ENCODE data around the gene ZNF606.

DNA sequence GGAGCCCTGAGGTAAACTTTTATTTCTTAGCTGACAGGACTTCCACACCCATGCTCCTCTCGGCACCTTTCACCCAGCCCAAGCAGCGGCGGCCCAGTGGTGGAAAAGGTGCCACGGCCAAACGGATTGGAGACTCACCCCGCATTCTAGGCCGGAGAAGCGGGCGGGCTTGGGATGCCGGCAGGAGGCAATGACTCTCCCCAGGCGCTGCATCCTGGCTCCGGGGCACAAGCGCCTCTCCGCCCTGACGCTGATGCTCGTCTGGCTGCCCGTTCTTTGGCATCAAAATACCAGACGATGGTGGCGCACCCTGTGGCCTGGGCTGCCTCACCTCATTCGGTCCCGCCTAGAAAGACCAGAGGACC lies 6.7 kb upstream of the ZNF606 start:
- TF ChIP-seq, protein P1, sequence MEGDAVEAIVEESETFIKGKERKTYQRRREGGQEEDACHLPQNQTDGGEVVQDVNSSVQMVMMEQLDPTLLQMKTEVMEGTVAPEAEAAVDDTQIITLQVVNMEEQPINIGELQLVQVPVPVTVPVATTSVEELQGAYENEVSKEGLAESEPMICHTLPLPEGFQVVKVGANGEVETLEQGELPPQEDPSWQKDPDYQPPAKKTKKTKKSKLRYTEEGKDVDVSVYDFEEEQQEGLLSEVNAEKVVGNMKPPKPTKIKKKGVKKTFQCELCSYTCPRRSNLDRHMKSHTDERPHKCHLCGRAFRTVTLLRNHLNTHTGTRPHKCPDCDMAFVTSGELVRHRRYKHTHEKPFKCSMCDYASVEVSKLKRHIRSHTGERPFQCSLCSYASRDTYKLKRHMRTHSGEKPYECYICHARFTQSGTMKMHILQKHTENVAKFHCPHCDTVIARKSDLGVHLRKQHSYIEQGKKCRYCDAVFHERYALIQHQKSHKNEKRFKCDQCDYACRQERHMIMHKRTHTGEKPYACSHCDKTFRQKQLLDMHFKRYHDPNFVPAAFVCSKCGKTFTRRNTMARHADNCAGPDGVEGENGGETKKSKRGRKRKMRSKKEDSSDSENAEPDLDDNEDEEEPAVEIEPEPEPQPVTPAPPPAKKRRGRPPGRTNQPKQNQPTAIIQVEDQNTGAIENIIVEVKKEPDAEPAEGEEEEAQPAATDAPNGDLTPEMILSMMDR (IDR thresholded peaks at IDR 0.05) = no peak
- no peak for TF ChIP-seq POLR2A (IDR thresholded peaks at IDR 0.05)

Data from heart left ventricle (tissue), 13 donors.